ENCODE results near the gene TBC1D2B. TPM values are rescaled to one million over a fixed set of nuclear protein-coding genes. Genes with fewer than 3 reads are reported as not detected.

Gene TBC1D2B
- total and polyA plus RNA-seq, 2 donors from 2014 or later: 8.5 to 41.6 TPM

- Histone ChIP-seq H3K4me1 (ENCODE audit: control insufficient read depth in 2 of 3, insufficient read depth in 2 of 3, low read depth in 1 of 3, low read length in 3 of 3) (peaks cover 0 to 7% (median 0%) of the 10 kb centered on the region in 3 donors), H3K27ac (ENCODE audit: low read depth in 2 of 2, low read length in 2 of 2) (no peak overlapping the region), H3K27me3 (ENCODE audit: control insufficient read depth, insufficient read depth, low read length) (no peaks in the 10 kb centered on the region), H3K4me3 (ENCODE audit: low read length in 3 of 3) (no peak overlapping the region), H3K9me3 (ENCODE audit: control insufficient read depth in 2 of 3, insufficient read depth in 1 of 3, low read length in 3 of 3) (no peaks in the 10 kb centered on the region), H3K36me3 (ENCODE audit: control insufficient read depth in 2 of 3, insufficient read depth in 3 of 3, low read length in 3 of 3) (peaks cover 2 to 40% (median 15%) of the 10 kb centered on the region in 3 donors), H3K9ac (ENCODE audit: low read length in 3 of 3) (no peak overlapping the region)
- no peak for TF ChIP-seq CTCF (IDR thresholded peaks at IDR 0.05; ENCODE audit: borderline replicate concordance, extremely low read depth, insufficient read depth)
- intact Hi-C loops (cut with DNase I): no loop called here
- DNase-seq: peak in 2 of 5 donors; percentile 32 to 40
- FAIRE-seq: no peak
Observed at GRCh38 chr15:78004222-78004727, 73.2 kb downstream of the TBC1D2B start.

GRCh38 chr15:78003539-78004008, 73.9 kb downstream of the TBC1D2B start:
- no peak overlapping the region for H3K27ac ChIP-seq (ENCODE audit: low read depth in 2 of 2, low read length in 2 of 2)
- TF ChIP-seq CTCF (IDR thresholded peaks at IDR 0.05; ENCODE audit: borderline replicate concordance, extremely low read depth, insufficient read depth): no peak
- intact Hi-C loops (cut with DNase I): no loop called here
- FAIRE-seq (no peak), DNase-seq (peak in 1 of 5 donors; percentile 32)
- no peaks in the 10 kb centered on the region for H3K27me3 ChIP-seq (ENCODE audit: control insufficient read depth, insufficient read depth, low read length)
- peaks cover 0 to 7% (median 0%) of the 10 kb centered on the region in 3 donors for H3K4me1 ChIP-seq (ENCODE audit: control insufficient read depth in 2 of 3, insufficient read depth in 2 of 3, low read depth in 1 of 3, low read length in 3 of 3)
- H3K36me3 ChIP-seq (ENCODE audit: control insufficient read depth in 2 of 3, insufficient read depth in 3 of 3, low read length in 3 of 3): peaks cover 2 to 38% (median 15%) of the 10 kb centered on the region in 3 donors
- no peak overlapping the region for H3K4me3 ChIP-seq (ENCODE audit: low read length in 3 of 3)
- no peaks in the 10 kb centered on the region for H3K9me3 ChIP-seq (ENCODE audit: control insufficient read depth in 2 of 3, insufficient read depth in 1 of 3, low read length in 3 of 3)
- no peak overlapping the region for H3K9ac ChIP-seq (ENCODE audit: low read length in 3 of 3)

GRCh38 chr15:78002996-78003395, 74.5 kb downstream of the TBC1D2B start:
- intact Hi-C loops (cut with DNase I): no loop called here
- FAIRE-seq (no peak), DNase-seq (no peak)
- Histone ChIP-seq H3K9me3 (ENCODE audit: control insufficient read depth in 2 of 3, insufficient read depth in 1 of 3, low read length in 3 of 3) (no peaks in the 10 kb centered on the region), H3K9ac (ENCODE audit: low read length in 3 of 3) (no peak overlapping the region), H3K27me3 (ENCODE audit: control insufficient read depth, insufficient read depth, low read length) (no peaks in the 10 kb centered on the region), H3K27ac (ENCODE audit: low read depth in 2 of 2, low read length in 2 of 2) (no peak overlapping the region), H3K4me1 (ENCODE audit: control insufficient read depth in 2 of 3, insufficient read depth in 2 of 3, low read depth in 1 of 3, low read length in 3 of 3) (peaks cover 0 to 9% (median 0%) of the 10 kb centered on the region in 3 donors), H3K36me3 (ENCODE audit: control insufficient read depth in 2 of 3, insufficient read depth in 3 of 3, low read length in 3 of 3) (peaks cover 2 to 34% (median 15%) of the 10 kb centered on the region in 3 donors), H3K4me3 (ENCODE audit: low read length in 3 of 3) (no peak overlapping the region)
- TF ChIP-seq CTCF (IDR thresholded peaks at IDR 0.05; ENCODE audit: borderline replicate concordance, extremely low read depth, insufficient read depth): no peak
